Gastroesophageal sphincter (tissue), 3 donors: ENCODE data around the gene EMP1.

Experiments used
- EP300 ChIP-seq: sonication (generic); formaldehyde crosslinking; IDR thresholded peaks from one replicate; pipeline ENCODE4 v1.6.1; 2017; ENCODE audit warnings: antibody characterized with exemption, mild to moderate bottlenecking
- POLR2A ChIP-seq, 2 donors: fragments of 450-650 bp; IDR thresholded peaks; one replicate each; pipeline ENCODE4 v1.6.1; 2017; ENCODE audit warnings: antibody characterized with exemption in 2 of 2, mild to moderate bottlenecking in 2 of 2, moderate library complexity in 1 of 2
- POLR2AphosphoS5 ChIP-seq: sonication (generic); formaldehyde crosslinking; IDR thresholded peaks from one replicate; pipeline ENCODE4 v1.6.1; 2017; ENCODE audit warnings: antibody characterized with exemption
- TF ChIP-seq, protein P1 (sequence below), 4 experiments: fragments of 200-600 bp in 2 of 4; fragments of 450-650 bp in 2 of 4; sonication (generic) in 1 of 4; IDR thresholded peaks; one replicate each; pipeline ENCODE4 v1.5.1; 2017 to 2019; ENCODE audit warnings: antibody characterized with exemption in 4 of 4, mild to moderate bottlenecking in 2 of 4, moderate library complexity in 2 of 4

DNA sequence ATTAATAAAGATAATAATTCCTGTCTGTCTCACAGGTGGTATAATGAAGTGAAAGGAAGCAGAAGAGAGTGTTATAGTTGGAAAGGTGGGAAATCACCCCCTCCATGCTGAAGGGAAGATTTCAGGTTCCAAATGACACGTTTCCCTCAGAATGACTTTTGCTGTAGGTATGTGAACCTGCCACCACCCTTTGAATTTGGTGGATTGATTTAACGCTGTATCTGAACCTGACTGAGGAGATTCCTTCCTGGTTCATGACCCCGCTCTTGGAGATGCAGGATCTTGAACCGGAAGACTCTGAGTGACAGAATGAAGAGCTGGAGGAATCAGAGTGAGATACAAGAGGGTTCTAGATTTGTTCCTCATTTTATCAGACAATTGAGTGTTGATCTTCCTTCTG is 20.3 kb upstream of the EMP1 start:
- TF ChIP-seq EP300 (no peak), POLR2A (IDR thresholded peaks at IDR 0.05) (no peak), POLR2AphosphoS5 (no peak)
- TF ChIP-seq, protein P1, sequence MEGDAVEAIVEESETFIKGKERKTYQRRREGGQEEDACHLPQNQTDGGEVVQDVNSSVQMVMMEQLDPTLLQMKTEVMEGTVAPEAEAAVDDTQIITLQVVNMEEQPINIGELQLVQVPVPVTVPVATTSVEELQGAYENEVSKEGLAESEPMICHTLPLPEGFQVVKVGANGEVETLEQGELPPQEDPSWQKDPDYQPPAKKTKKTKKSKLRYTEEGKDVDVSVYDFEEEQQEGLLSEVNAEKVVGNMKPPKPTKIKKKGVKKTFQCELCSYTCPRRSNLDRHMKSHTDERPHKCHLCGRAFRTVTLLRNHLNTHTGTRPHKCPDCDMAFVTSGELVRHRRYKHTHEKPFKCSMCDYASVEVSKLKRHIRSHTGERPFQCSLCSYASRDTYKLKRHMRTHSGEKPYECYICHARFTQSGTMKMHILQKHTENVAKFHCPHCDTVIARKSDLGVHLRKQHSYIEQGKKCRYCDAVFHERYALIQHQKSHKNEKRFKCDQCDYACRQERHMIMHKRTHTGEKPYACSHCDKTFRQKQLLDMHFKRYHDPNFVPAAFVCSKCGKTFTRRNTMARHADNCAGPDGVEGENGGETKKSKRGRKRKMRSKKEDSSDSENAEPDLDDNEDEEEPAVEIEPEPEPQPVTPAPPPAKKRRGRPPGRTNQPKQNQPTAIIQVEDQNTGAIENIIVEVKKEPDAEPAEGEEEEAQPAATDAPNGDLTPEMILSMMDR (IDR thresholded peaks at IDR 0.05): no peak
